Body of pancreas (tissue), 4 donors: ENCODE data around the gene C5orf63. TPM values are rescaled to one million over a fixed set of nuclear protein-coding genes. Genes with fewer than 3 reads are reported as not detected.
A peak's percentile ranks its signal among the peaks of the same experiment; 100 is the strongest.
"Not testable (repeated sequence)": the region's sequence is repeated elsewhere in the genome, so short reads cannot be mapped to it uniquely, and the experiment has no call there.

Experiments used
- ATAC-seq: fragments of 150-250 bp; one replicate; pipeline ENCODE4 v1.9.1; 2016
- DNase-seq, 4 donors: peaks; one replicate each; pipeline ENCODE4 v3.0.0-alpha.2; 2019
- H3K27ac ChIP-seq, 4 donors: fragments of 200-600 bp; sonication (generic); 1 replicate in 3 of 4; 2 replicates in 1 of 4; pipeline versions ENCODE4 v1.5.1 to v1.6.1; 2016 to 2019; ENCODE audit warnings: mild to moderate bottlenecking in 1 of 4, mixed read lengths in 1 of 4, moderate library complexity in 1 of 4
- H3K27me3 ChIP-seq, 2 donors: fragments of 200-600 bp; sonication (generic); one replicate each; pipeline ENCODE4 v1.6.0; 2016; ENCODE audit warnings: mild to moderate bottlenecking in 1 of 2
- H3K36me3 ChIP-seq, 2 donors: fragments of 200-600 bp; sonication (generic); replicated peaks in 1 of 2; 2 replicates each; pipeline ENCODE4 v1.5.1; 2016; ENCODE audit warnings: low read depth in 2 of 2; ENCODE audit not compliant: insufficient read depth in 1 of 2
- H3K4me1 ChIP-seq: fragments of 200-600 bp; sonication (generic); one replicate; pipeline ENCODE4 v1.6.0; 2016
- H3K4me3 ChIP-seq, 2 donors: fragments of 200-600 bp; sonication (generic); 1 replicate in 1 of 2; 2 replicates in 1 of 2; pipeline ENCODE4 v1.5.1; 2016 to 2019
- H3K9me3 ChIP-seq, 3 donors: fragments of 200-600 bp; sonication (generic); 1 replicate in 2 of 3; 2 replicates in 1 of 3; pipeline ENCODE4 v1.5.1; 2016
- POLR2A ChIP-seq, 3 donors: fragments of 450-650 bp; IDR thresholded peaks; one replicate each; pipeline ENCODE4 v1.6.1; 2016; ENCODE audit warnings: antibody characterized with exemption in 3 of 3, mild to moderate bottlenecking in 2 of 3
- WGBS, 2 donors: methylation state at CpG; one replicate each; pipeline ENCODE4 v1.1.5; 2017; 5-methylcytosine and 5-hydroxymethylcytosine counted together
- intact Hi-C: fragments of 100-400 bp; cut with DNase I; formaldehyde crosslinking; loops from one replicate; pipeline ENCODE4 v1.15.1; 2023
- total RNA-seq, 2 donors: library from RNA; depleted of rRNA; stranded (reverse); fragments of >200 nt; gene quantifications; one replicate each; pipeline ENCODE4 v1.1.0, GENCODE V29; 2016
- TF ChIP-seq, protein P1 (sequence below), 7 experiments: fragments of 450-650 bp in 4 of 7; fragments of 200-600 bp in 3 of 7; sonication (generic) in 3 of 7; IDR thresholded peaks; one replicate each; pipeline ENCODE4 v1.5.1; 2016 to 2019; ENCODE audit warnings: antibody characterized with exemption in 7 of 7

C5orf63 gene
- total RNA-seq, result 1 to 10 TPM in 1 of 2 donors, under 1 TPM in 1; 0.99 to 3.9 TPM

DNA sequence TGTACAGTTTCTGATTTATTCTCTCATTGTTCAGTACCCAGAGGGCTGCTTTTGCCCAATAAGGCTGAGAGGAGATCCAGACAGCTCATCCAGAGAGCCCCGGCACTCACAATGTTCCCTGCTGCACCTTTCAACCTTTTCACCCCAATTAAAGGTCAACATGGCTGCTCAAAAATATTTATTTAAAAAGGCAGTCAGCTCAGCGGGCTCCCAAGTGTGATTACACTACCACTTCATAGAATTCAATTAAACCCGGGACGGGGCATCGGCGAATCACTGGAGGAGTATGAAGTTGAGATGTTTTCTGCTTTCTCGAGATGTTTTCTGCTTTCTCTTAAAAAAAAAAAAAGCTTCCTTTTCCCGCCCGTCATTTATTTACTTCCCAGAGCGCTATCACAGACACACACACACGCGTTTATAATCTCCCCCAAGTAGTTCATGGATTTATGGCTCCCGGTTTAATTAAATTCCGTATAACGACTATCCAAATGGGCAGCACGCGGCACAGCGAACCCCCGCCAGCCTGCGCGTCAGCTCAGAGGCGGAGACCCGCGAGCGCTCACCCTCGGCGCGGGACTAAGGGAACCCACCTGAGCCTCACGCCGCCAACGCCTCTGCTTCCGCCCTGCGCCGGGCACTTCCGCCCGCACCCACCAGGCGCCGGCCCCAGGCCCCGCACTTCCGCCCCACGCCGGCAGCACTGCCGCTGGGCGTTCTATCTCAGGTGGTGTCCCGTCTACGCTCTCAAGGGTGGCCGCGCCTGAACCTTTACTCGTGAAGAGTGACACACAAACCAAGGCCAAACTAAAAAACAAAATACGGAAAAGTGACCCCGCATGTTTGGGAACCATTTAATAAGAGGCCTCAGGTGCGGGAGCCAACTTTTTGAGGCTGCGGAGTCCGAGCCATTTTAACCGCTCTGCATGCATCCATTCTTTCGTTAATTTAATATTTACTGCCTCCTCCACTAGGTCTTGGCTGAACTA lies at the start of gene C5orf63:
TSS of gene C5orf63 (minus strand) at position 642 of the 986 bp plus-strand sequence. CDS start 14,507 bp downstream, outside the sequence.
- Histone ChIP-seq H3K9me3 (no peaks in the 10 kb centered on the region), H3K27me3 (no peaks in the 10 kb centered on the region), H3K27ac (peak within 1 kb of the TSS in 3 of 4 donors; percentile 53 to 64 (median 58)), H3K4me1 (peaks cover 7% of the 10 kb centered on the region), H3K4me3 (peak within 1 kb of the TSS; percentile 33 to 44), H3K36me3 (no peaks in the 10 kb centered on the region)
- WGBS, 2 donors, result 11 to 16% methylated on average over 34 to 56 of the region's 56 CpGs
- DNase-seq (peak; percentile 64 to 70 (median 67)), ATAC-seq (peak; percentile 94)
- TF ChIP-seq, protein P1, sequence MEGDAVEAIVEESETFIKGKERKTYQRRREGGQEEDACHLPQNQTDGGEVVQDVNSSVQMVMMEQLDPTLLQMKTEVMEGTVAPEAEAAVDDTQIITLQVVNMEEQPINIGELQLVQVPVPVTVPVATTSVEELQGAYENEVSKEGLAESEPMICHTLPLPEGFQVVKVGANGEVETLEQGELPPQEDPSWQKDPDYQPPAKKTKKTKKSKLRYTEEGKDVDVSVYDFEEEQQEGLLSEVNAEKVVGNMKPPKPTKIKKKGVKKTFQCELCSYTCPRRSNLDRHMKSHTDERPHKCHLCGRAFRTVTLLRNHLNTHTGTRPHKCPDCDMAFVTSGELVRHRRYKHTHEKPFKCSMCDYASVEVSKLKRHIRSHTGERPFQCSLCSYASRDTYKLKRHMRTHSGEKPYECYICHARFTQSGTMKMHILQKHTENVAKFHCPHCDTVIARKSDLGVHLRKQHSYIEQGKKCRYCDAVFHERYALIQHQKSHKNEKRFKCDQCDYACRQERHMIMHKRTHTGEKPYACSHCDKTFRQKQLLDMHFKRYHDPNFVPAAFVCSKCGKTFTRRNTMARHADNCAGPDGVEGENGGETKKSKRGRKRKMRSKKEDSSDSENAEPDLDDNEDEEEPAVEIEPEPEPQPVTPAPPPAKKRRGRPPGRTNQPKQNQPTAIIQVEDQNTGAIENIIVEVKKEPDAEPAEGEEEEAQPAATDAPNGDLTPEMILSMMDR (IDR thresholded peaks at IDR 0.05), result peak in 5 of 7 experiments; percentile 29 to 57 (median 52)
- TF ChIP-seq POLR2A (IDR thresholded peaks at IDR 0.05), result peak; percentile 13 to 58 (median 58)
- intact Hi-C loops, result no loop called here

DNA sequence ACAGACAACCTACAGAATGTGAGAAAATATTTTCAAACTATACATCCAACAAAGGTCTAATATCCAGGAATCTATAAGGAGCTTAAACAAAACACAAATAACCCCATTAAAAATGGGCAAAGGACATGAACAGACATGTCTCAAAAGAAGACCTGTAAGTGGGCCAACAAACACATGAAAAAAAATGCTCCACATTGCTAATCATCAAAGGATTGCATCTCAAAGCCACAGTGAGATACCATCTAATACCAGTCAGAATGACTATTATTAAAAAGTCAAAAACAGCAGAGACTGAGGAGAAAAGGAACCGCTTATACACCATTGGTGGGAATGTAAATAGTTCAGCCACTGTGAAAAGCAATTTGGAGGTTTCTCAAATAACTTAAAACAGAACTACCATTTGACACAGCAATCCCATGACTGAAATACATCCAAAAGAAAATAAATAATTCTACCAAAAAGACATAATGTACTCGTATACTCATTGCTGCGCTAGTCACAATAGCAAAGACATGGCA lies 39.1 kb upstream of the C5orf63 start:
- 81 to 89% methylated on average over 3 of the region's 3 CpGs for WGBS, 2 donors
- Histone ChIP-seq H3K4me1 (no peaks in the 10 kb centered on the region), H3K9me3 (peaks cover 0 to 5% (median 0%) of the 10 kb centered on the region in 3 donors), H3K27me3 (no peaks in the 10 kb centered on the region), H3K4me3 (no peak overlapping the region), H3K36me3 (no peaks in the 10 kb centered on the region), H3K27ac (no peak overlapping the region)
- DNase-seq (no peak), ATAC-seq (no peak)
- intact Hi-C loops, result no loop called here
- TF ChIP-seq POLR2A (IDR thresholded peaks at IDR 0.05), result no peak
- TF ChIP-seq, protein P1 (IDR thresholded peaks at IDR 0.05), result no peak

DNA sequence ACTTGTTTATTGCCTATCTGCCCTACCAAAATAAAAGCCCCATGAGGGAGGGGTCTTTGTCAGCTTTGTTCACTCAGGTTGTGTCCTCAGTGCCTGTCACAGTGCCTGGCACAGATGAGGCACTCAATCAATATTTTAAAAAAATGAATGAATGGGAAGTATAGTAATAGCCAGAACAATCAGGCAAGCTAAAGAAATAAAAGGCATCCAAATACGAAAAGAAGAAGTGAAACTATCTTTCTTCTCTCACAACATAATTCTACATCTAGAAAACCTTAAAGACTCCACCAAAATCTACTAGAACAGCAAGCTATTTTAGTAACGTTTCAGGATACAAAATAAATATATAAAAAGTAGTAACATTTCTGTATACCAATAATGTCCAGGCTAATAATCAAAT lies 37.8 kb upstream of the C5orf63 start:
- DNase-seq (no peak), ATAC-seq (no peak)
- H3K4me3 ChIP-seq, result no peak overlapping the region
- intact Hi-C loops, result no loop called here
- H3K27me3 ChIP-seq, result no peaks in the 10 kb centered on the region
- no peaks in the 10 kb centered on the region for H3K36me3 ChIP-seq
- peaks cover 0 to 5% (median 0%) of the 10 kb centered on the region in 3 donors for H3K9me3 ChIP-seq
- no peak overlapping the region for H3K27ac ChIP-seq
- WGBS, 2 donors, result 40% methylated on average over 2 of the region's 2 CpGs
- TF ChIP-seq POLR2A (IDR thresholded peaks at IDR 0.05), result no peak
- TF ChIP-seq, protein P1 (IDR thresholded peaks at IDR 0.05), result no peak
- H3K4me1 ChIP-seq, result no peaks in the 10 kb centered on the region

DNA sequence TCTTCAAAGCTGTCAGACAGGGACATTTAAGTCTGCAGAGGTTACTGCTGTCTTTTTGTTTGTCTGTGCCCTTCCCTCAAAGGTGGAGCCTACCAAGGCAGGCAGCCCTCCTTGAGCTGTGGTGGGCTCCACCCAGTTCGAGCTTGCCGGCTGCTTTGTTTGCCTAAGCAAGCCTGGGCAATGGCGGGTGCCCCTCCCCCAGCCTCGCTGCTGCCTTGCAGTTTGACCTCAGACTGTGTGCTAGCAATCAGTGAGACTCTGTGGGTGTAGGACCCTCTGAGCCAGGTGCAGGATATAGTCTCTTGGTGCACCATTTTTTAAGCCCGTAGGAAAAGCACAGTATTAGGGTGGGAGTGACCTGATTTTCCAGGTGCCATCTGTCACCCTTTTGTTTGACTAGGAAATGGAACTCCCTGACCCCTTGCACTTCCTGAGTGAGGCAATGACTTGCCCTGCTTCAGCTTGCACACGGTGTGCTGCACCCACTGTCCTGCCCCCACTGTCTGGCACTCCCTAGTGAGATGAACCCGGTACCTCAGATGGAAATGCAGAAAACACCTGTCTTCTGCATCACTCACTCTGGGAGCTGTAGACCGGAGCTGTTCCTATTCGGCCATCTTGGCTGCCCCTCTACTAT lies 35.4 kb upstream of the C5orf63 start:
- ATAC-seq, H3K27me3 ChIP-seq, H3K9me3 ChIP-seq, H3K27ac ChIP-seq, H3K36me3 ChIP-seq, H3K4me1 ChIP-seq, DNase-seq, H3K4me3 ChIP-seq, intact Hi-C loops: not testable (repeated sequence)
- WGBS, 2 donors, result 74 to 75% methylated on average over 6 to 9 of the region's 9 CpGs

DNA sequence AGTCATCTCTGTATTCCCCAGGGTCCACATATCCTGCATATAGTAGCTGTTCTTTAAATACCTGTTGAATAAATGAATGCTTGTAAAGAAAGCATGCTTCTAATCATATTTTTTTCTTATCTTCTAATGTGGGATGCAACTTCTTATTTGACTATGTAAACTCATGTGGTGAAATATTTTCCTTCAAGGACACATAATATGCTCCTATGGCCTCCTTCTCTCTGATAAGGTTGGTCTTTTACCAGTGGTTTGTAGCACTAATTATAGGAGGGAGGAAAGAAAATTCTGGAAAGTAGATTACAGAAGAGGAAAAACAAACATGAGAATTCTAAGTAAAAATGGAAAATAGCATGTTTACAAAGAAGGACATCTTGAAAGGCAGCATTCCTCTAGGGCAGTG lies 28.6 kb upstream of the C5orf63 start:
- ATAC-seq (no peak), DNase-seq (no peak)
- no peaks in the 10 kb centered on the region for H3K27me3 ChIP-seq
- H3K36me3 ChIP-seq, result no peaks in the 10 kb centered on the region
- no peak for TF ChIP-seq POLR2A (IDR thresholded peaks at IDR 0.05)
- TF ChIP-seq, protein P1 (IDR thresholded peaks at IDR 0.05), result no peak
- H3K4me1 ChIP-seq, result no peaks in the 10 kb centered on the region
- H3K4me3 ChIP-seq, result no peak overlapping the region
- intact Hi-C loops, result no loop called here
- no peaks in the 10 kb centered on the region for H3K9me3 ChIP-seq
- H3K27ac ChIP-seq, result no peak overlapping the region
